WERI-Rb-1 (cell line): ENCODE measurements around the gene TECRL.

Experiments
- DNase-seq: peaks from one replicate; pipeline ENCODE4 v3.0.0-alpha.2; 2020
- H3K27ac ChIP-seq: fragments of 250-450 bp; sonication (Bioruptor Pico); 2 replicates; pipeline ENCODE4 v1.5.1; 2020; ENCODE audit warnings: mild to moderate bottlenecking, moderate library complexity
- H3K27me3 ChIP-seq: fragments of 250-450 bp; sonication (Bioruptor Pico); 2 replicates; pipeline ENCODE4 v1.5.1; 2021; ENCODE audit warnings: mild to moderate bottlenecking, low read depth, moderate library complexity; ENCODE audit not compliant: insufficient read depth, severe bottlenecking
- H3K36me3 ChIP-seq: fragments of 250-450 bp; sonication (Bioruptor Pico); 2 replicates; pipeline ENCODE4 v1.5.1; 2020; ENCODE audit warnings: mild to moderate bottlenecking, moderate library complexity
- H3K4me3 ChIP-seq: 2 replicates; pipeline ENCODE4 v1.5.1; 2011; ENCODE audit warnings: low read depth, mild to moderate bottlenecking, control low read depth, low read length
- H3K9me3 ChIP-seq: fragments of 250-450 bp; sonication (Bioruptor Pico); 2 replicates; pipeline ENCODE4 v1.5.1; 2021; ENCODE audit warnings: mild to moderate bottlenecking, moderate library complexity; ENCODE audit not compliant: severe bottlenecking
- CTCF ChIP-seq: IDR thresholded peaks from 2 replicates; pipeline ENCODE4 v1.5.1; 2011; ENCODE audit warnings: low read depth, mild to moderate bottlenecking, control low read depth, inconsistent platforms, low read length

The TECRL gene

GRCh38 chr4:64266669-64267068, 142.6 kb downstream of the TECRL start:
- Histone ChIP-seq H3K27me3 (no peaks in the 10 kb centered on the region), H3K27ac (no peak overlapping the region), H3K36me3 (no peaks in the 10 kb centered on the region), H3K4me3 (no peak overlapping the region), H3K9me3 (no peaks in the 10 kb centered on the region)
- no peak for TF ChIP-seq CTCF
- no peak for DNase-seq

- no peaks in the 10 kb centered on the region for H3K36me3 ChIP-seq
- H3K9me3 ChIP-seq = no peaks in the 10 kb centered on the region
- H3K27me3 ChIP-seq = no peaks in the 10 kb centered on the region
- H3K27ac ChIP-seq = no peak overlapping the region
- TF ChIP-seq CTCF = no peak
- H3K4me3 ChIP-seq = no peak overlapping the region
- no peak for DNase-seq
Measured at GRCh38 chr4:64266263-64266662, 143.0 kb downstream of the TECRL start.

- Histone ChIP-seq H3K27ac (no peak overlapping the region), H3K36me3 (no peaks in the 10 kb centered on the region)
- DNase-seq = no peak
Measured at GRCh38 chr4:64251781-64252180, 157.5 kb downstream of the TECRL start.

GRCh38 chr4:64250488-64250887, 158.8 kb downstream of the TECRL start:
- TF ChIP-seq CTCF = no peak
- H3K9me3 ChIP-seq = no peaks in the 10 kb centered on the region
- H3K27ac ChIP-seq = no peak overlapping the region

More at GRCh38 chr4:64251781-64252180, 157.5 kb downstream of the TECRL start:
- no peak for TF ChIP-seq CTCF
- Histone ChIP-seq H3K9me3 (no peaks in the 10 kb centered on the region), H3K27me3 (no peaks in the 10 kb centered on the region), H3K4me3 (no peak overlapping the region)

GRCh38 chr4:64250061-64250460, 159.2 kb downstream of the TECRL start:
- Histone ChIP-seq H3K4me3 (no peak overlapping the region), H3K36me3 (no peaks in the 10 kb centered on the region), H3K9me3 (no peaks in the 10 kb centered on the region), H3K27me3 (no peaks in the 10 kb centered on the region), H3K27ac (no peak overlapping the region)
- no peak for TF ChIP-seq CTCF
- no peak for DNase-seq

More at GRCh38 chr4:64250488-64250887, 158.8 kb downstream of the TECRL start:
- no peaks in the 10 kb centered on the region for H3K27me3 ChIP-seq
- DNase-seq = no peak
- no peaks in the 10 kb centered on the region for H3K36me3 ChIP-seq
- no peak overlapping the region for H3K4me3 ChIP-seq

- TF ChIP-seq CTCF = no peak
- no peaks in the 10 kb centered on the region for H3K9me3 ChIP-seq
- no peaks in the 10 kb centered on the region for H3K27me3 ChIP-seq
- no peak for DNase-seq
- H3K27ac ChIP-seq = no peak overlapping the region
- no peak overlapping the region for H3K4me3 ChIP-seq
- no peaks in the 10 kb centered on the region for H3K36me3 ChIP-seq
Measured at GRCh38 chr4:64248186-64248585, 161.1 kb downstream of the TECRL start.
